Right atrium auricular region (tissue), 2 donors: Measurements from ENCODE around the gene CDK5. TPM values are rescaled to one million over a fixed set of nuclear protein-coding genes. Genes with fewer than 3 reads are reported as not detected.

Experiments used
- DNase-seq: peaks from one replicate; pipeline ENCODE4 v3.0.0-alpha.2; 2019; ENCODE audit warnings: low spot score
- H3K27ac ChIP-seq, 2 donors: fragments of 200-600 bp; sonication (generic); 1 replicate in 1 of 2; 2 replicates in 1 of 2; pipeline ENCODE4 v1.5.1; 2016 to 2019
- H3K27me3 ChIP-seq, 2 donors: fragments of 200-600 bp; sonication (generic); one replicate each; pipeline versions ENCODE4 v1.5.1 to v1.6.0; 2017 to 2019
- H3K36me3 ChIP-seq: fragments of 200-600 bp; sonication (generic); one replicate; pipeline ENCODE4 v1.5.1; 2016
- H3K4me1 ChIP-seq, 2 donors: fragments of 200-600 bp; sonication (generic); one replicate each; pipeline versions ENCODE4 v1.5.1 to v1.6.0; 2017 to 2019
- H3K4me3 ChIP-seq, 2 donors: fragments of 200-600 bp; sonication (generic); 1 replicate in 1 of 2; 2 replicates in 1 of 2; pipeline ENCODE4 v1.5.1; 2017 to 2019; ENCODE audit warnings: mild to moderate bottlenecking in 1 of 2, moderate library complexity in 1 of 2
- H3K9me3 ChIP-seq, 2 donors: fragments of 200-600 bp; sonication (generic); one replicate each; pipeline ENCODE4 v1.5.1; 2019
- CTCF ChIP-seq, 2 donors: fragments of 200-600 bp; sonication (generic); IDR thresholded peaks; one replicate each; pipeline ENCODE4 v1.5.1; 2019; ENCODE audit warnings: antibody characterized with exemption in 2 of 2
- total RNA-seq, 2 donors: library from RNA; depleted of rRNA; stranded (reverse); fragments of >200 nt; gene quantifications; one replicate each; pipeline ENCODE4 v1.1.0, GENCODE V29; 2016

Gene CDK5
- total RNA-seq = 1 to 10 TPM; 4.4 to 4.9 TPM

GRCh38 chr7:151057506-151057988 lies at the start of gene CDK5:
Gene CDK5, minus strand, starts transcription at chr7:151057897. Its CDS starts 49 bp downstream, at chr7:151057848.
- Histone ChIP-seq H3K4me1 (peaks cover 0 to 49% of the 10 kb centered on the region in 2 donors), H3K36me3 (no peaks in the 10 kb centered on the region), H3K4me3 (peak within 1 kb of the TSS; percentile 67 to 85), H3K27me3 (no peaks in the 10 kb centered on the region), H3K27ac (peak within 1 kb of the TSS; percentile 94 to 97), H3K9me3 (no peaks in the 10 kb centered on the region)
- no peak for TF ChIP-seq CTCF (IDR thresholded peaks at IDR 0.05)
- no peak for DNase-seq

GRCh38 chr7:151104411-151105235 lies 46.9 kb upstream of the CDK5 start:
- peaks cover 4% of the 10 kb centered on the region for H3K36me3 ChIP-seq
- DNase-seq = no peak

GRCh38 chr7:151103973-151104372 lies 46.3 kb upstream of the CDK5 start:
- Histone ChIP-seq H3K27me3 (no peaks in the 10 kb centered on the region), H3K27ac (no peak overlapping the region), H3K4me1 (peaks cover 0 to 23% of the 10 kb centered on the region in 2 donors), H3K36me3 (peaks cover 4% of the 10 kb centered on the region), H3K9me3 (no peaks in the 10 kb centered on the region), H3K4me3 (no peak overlapping the region)
- TF ChIP-seq CTCF (IDR thresholded peaks at IDR 0.05) = no peak
- DNase-seq = no peak

More at GRCh38 chr7:151104411-151105235, 46.9 kb upstream of the CDK5 start:
- no peak for TF ChIP-seq CTCF (IDR thresholded peaks at IDR 0.05)
- Histone ChIP-seq H3K4me3 (no peak overlapping the region), H3K27ac (no peak overlapping the region), H3K27me3 (no peaks in the 10 kb centered on the region), H3K4me1 (peaks cover 0 to 18% of the 10 kb centered on the region in 2 donors), H3K9me3 (no peaks in the 10 kb centered on the region)

GRCh38 chr7:151102991-151103390 lies 45.3 kb upstream of the CDK5 start:
- peaks cover 4% of the 10 kb centered on the region for H3K36me3 ChIP-seq
- TF ChIP-seq CTCF (IDR thresholded peaks at IDR 0.05) = no peak
- H3K27me3 ChIP-seq = no peaks in the 10 kb centered on the region
- no peak overlapping the region for H3K27ac ChIP-seq
- H3K4me1 ChIP-seq = peaks cover 0 to 23% of the 10 kb centered on the region in 2 donors
- no peak for DNase-seq
- no peak overlapping the region for H3K4me3 ChIP-seq
- H3K9me3 ChIP-seq = no peaks in the 10 kb centered on the region

GRCh38 chr7:151101621-151102396 lies 44.1 kb upstream of the CDK5 start:
- Histone ChIP-seq H3K9me3 (no peaks in the 10 kb centered on the region), H3K4me3 (no peak overlapping the region), H3K27ac (no peak overlapping the region), H3K4me1 (peaks cover 0 to 23% of the 10 kb centered on the region in 2 donors), H3K27me3 (no peaks in the 10 kb centered on the region), H3K36me3 (peaks cover 4% of the 10 kb centered on the region)
- no peak for DNase-seq
- TF ChIP-seq CTCF (IDR thresholded peaks at IDR 0.05) = no peak
